AG09309 (cell line): Measurements from ENCODE around the gene SARM1.
A peak's percentile ranks its signal among the peaks of the same experiment; 100 is the strongest.

Experiments
- DNase-seq: peaks from one replicate; pipeline ENCODE4 v3.0.0-alpha.2; 2010; ENCODE audit warnings: low read depth
- H3K4me3 ChIP-seq: 2 replicates; pipeline ENCODE4 v1.5.1; 2011; ENCODE audit warnings: mild to moderate bottlenecking, low read depth, low read length, moderate library complexity; ENCODE audit not compliant: control insufficient read depth
- TF ChIP-seq, protein P1 (sequence below): IDR thresholded peaks from 2 replicates; pipeline ENCODE4 v1.5.1; 2011; ENCODE audit warnings: mild to moderate bottlenecking, low read depth, low read length, inconsistent platforms; ENCODE audit not compliant: insufficient read depth, control insufficient read depth; ENCODE audit errors: missing control alignments

Gene SARM1

DNA sequence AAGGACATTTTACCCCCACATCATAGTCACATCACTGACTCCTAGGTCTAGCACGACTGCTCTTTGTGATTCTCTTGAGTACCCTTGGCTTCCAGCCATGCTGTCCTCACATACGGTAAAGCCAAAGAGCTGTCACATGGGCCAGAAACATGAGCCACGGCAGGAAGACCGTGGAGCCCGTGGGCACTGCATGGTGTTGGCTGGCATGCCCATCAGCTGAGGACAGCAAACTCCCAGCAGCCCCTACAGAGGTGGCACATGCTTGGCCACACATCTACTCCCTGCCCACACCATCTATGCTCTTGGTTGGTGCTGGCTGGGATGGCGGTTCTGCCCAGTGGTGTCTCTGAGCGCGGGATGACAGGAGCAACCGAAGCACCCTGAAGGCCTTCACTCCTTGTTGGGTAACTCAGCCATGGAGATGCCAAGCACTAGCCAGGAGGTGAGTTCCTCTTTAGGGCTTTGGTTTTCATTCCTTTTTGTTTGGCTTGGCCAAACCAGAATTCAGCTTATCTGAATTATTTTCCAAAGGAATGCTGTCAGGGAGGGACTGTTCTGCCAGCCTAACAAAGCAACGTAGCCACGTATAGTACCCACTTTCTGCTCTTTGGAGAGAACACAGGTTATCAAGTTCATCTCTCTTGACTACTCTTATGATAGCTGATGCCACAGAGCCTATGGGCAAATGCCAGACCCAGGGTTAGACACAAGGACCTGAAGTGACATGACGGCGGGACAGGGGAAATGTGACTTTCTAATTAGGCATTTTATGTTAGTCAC lies 25.9 kb upstream of the SARM1 start:
- DNase-seq, result no peak
- TF ChIP-seq, protein P1, sequence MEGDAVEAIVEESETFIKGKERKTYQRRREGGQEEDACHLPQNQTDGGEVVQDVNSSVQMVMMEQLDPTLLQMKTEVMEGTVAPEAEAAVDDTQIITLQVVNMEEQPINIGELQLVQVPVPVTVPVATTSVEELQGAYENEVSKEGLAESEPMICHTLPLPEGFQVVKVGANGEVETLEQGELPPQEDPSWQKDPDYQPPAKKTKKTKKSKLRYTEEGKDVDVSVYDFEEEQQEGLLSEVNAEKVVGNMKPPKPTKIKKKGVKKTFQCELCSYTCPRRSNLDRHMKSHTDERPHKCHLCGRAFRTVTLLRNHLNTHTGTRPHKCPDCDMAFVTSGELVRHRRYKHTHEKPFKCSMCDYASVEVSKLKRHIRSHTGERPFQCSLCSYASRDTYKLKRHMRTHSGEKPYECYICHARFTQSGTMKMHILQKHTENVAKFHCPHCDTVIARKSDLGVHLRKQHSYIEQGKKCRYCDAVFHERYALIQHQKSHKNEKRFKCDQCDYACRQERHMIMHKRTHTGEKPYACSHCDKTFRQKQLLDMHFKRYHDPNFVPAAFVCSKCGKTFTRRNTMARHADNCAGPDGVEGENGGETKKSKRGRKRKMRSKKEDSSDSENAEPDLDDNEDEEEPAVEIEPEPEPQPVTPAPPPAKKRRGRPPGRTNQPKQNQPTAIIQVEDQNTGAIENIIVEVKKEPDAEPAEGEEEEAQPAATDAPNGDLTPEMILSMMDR, result no peak
- no peak overlapping the region for H3K4me3 ChIP-seq

DNA sequence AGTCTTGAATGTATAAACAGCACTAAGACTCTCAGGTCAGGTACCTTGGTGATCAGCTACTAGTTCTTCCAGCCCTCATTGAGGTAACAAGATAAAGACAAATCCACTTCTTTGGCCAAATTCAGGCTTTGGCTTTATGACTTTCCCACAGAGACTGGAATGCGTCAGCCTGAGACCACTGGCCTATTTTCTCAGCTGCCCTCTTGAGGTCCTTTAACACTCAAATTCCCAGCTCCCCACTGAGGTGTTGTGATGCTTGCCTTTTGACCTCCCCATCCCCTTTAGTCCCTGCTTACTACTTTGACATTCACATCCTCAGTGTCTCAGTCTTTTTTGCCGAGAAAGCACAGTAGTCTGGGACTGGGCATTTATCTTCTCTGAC lies 25.3 kb upstream of the SARM1 start:
- no peak for DNase-seq
- H3K4me3 ChIP-seq, result no peak overlapping the region
- TF ChIP-seq, protein P1, result no peak

DNA sequence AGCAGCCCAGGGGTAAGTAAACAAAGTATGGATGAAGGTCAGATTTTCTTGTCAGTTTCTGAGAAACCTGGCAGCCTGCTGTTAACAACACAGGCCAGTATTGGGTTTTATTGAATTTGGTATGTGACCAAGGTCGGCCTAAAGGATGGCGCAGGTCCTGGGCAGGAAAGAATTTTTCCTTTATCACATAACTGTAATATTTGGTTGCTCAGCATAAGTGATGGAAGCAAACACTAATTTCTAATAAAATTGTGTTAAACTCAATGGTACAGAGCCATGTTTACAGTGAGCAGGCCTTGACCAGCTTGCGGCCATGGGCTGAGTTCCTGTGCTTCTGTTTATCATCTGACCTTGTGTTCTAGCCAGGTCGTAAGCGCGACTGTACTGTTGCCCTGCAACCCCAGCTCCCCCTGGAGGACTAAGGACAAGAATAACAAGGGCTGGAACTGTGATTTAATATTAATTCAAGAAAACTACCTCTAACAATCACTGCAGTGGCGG lies 24.7 kb upstream of the SARM1 start:
- no peak for DNase-seq
- no peak overlapping the region for H3K4me3 ChIP-seq
- TF ChIP-seq, protein P1, result peak; percentile 36

DNA sequence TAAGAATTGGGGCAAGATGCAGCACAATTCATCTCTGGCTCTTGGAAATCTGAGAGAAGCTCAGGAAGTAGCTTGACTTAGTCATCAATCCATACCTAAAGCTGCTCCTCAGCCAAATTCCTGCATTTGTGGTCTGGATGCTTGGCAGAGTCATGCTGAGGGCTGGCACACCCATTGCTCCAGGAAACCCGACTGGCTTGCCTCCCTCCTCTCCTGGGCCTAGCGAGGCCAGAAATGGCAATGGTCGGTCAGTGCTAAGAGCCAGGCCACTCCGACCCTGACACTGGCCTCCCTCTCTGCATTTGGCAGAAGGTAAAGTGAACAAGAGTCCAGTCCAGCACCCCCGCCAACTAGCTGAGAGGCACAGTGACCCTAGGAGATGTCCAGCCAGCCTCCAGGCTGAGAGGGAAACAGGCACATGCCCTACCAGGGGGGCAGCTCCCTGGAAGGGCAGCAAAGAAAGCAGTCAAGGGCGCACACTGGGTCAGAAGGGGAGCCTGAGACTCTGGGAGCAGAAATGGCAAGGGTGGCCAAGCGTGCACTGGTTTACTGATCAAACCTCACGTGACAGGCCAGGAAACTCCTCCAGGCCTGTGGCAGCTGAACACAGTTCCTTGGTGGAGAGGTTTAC lies 24.1 kb upstream of the SARM1 start:
- TF ChIP-seq, protein P1, result no peak
- DNase-seq, result peak; percentile 83
- no peak overlapping the region for H3K4me3 ChIP-seq

DNA sequence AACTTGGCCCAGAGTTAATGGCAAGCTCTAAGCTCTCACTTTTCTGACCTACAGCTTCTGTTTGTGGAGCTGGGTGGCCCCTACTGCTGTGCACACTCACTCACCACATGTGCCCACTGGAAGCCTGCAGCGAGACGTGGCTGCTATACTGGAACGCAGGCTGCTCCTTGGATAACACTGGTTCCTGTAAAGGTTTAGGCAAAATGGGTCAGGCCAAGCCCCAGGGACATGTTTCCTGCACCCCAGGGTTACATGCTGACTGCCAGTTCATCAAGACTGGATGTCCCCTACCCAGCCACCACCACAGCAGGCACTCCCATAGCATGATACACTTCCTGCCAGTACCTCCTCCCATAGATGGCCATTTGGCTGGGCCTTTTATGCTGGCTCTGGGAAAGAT lies 22.5 kb upstream of the SARM1 start:
- DNase-seq, result no peak
- H3K4me3 ChIP-seq, result no peak overlapping the region
- TF ChIP-seq, protein P1, result no peak

DNA sequence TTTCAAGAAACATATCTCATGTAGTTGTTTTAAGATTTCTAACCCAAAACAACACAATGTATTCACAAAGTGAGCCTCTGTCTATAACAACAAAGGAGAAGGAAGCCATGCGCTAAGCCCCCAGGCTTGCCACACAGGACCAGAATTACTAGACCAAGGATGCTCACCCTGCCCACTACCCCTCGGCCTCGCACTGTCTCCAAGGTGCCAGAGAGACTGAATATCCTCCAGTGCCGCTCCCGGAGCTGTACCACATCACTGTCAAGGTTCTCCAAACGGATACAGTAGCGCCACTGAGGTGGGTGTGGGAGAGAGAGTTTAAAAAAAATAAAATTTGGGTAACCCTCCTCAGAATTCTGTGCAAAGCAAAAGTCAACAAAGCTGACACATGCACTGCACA lies 21.2 kb upstream of the SARM1 start:
- no peak for DNase-seq
- TF ChIP-seq, protein P1, result no peak
- H3K4me3 ChIP-seq, result no peak overlapping the region
